GM19240 (cell line): ENCODE data around the gene TCTA.

Source experiments
- DNase-seq: peaks from one replicate; pipeline ENCODE4 v3.0.0; 2011; ENCODE audit warnings: low spot score; ENCODE audit not compliant: insufficient read length

Gene TCTA

DNA sequence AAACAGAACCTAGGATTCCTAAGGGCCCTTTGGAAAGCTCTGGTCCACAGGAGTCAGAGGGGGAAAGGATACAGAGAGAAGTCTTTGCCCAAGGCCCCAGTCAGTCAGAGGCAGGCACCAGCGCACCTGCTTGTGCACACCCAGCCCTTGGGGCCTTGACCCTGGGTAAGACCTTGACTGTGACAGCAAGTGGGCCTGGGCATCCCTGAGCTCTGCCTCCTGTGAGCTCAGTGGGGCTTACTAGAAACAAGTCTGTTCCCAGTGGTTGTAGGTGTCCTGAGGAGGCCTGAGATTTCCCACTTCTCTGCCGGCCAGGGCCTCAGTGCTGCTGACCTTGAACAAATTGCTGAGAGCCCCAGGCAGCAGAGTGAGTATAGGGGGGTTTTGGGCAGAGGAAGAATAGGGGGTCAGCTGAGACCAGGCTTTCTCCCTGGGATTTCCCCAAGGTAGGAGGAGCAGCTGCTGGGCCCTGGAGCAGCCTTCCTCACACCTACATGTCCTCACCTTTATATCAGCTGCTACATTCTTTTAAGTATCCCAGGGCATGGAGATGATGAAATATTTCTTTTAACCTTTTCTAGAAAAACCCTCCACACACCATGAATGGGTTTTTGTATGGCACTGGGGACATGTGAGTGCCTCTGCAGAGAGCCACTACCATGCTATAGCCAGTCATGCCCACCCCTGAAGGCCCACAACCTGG is 48.1 kb downstream of the TCTA start:
- DNase-seq, result no peak

DNA sequence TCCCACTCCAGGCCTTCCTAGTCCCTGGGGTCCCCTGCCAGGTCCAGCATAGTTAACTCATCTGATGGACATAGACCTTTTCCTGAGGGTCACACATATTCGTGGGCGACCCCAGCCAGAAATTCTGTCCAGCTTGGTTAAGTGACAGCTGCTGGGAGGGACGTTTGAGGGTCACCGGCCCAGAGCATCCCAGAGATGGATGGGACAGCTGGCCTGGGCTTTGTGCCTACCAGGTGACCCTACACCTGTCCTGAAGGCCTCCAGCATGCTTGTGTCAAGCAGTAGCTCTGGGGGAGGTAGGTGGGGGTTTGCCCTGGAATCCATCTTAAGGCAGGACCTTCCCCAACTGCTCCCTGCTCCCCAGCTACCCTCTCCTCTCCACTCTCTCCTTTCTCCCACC is 48.7 kb downstream of the TCTA start:
- no peak for DNase-seq

DNA sequence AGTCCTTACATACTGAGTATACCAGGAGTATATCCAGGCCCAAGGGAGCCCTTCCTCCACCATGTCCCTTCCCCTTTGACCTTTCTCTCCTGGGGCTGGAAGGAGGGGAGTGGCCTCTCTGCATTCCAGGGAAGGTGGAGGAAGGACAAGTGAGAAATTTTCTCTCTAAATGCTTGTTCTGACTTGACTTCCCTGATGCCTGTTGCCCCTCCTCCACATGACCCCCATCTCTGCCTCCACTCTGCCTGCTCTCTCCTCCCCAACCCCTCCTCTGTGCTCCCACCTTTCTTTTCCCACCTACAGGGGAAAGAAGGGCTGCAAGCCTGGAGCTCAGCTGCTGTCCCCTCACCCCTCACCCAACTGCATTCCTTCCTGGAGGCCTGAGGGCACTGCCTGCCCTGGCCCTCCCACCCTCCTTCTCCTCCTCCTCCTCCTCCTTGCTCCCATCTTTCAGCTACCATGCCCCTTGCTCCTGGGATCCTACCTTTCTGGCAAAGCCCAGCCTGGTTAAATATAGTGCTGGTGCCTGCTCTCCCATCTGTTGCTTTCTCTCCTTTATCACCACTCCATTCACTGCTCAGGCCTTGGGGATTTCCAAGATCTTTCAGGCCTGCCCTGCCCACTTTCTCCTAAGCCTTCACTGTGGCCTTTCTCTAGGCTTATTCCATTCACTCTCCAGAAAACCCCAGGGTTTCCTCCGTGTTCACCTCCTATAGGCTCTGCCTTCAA is 49.4 kb downstream of the TCTA start:
- DNase-seq, result no peak

DNA sequence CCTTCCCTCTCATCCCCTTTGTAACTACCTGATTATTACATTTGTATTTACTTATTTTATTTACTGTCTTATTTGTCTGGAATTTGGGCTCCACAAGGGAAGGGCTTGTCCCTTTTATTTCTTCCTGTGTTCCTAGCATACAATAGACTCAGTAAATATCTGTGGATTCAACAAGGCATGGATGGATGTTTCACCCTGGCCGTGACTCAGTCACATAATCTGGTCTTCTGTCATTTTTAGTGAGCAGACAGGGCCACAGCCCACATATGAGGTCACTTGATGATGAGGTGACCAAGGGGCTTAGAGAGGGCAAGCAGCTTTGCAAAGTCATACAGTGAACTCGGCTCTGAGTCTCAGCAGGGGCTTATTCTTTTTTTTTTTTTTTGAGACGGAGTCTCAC is 50.0 kb downstream of the TCTA start:
- no peak for DNase-seq

- DNase-seq, result no peak
Observed at GRCh38 chr3:49465270-49466034, 53.2 kb downstream of the TCTA start.
